ENCODE measurements around the gene DAZAP1.
"Not testable (repeated sequence)": the region's sequence is repeated elsewhere in the genome, so short reads cannot be mapped to it uniquely, and the experiment has no call there.

Gene DAZAP1

DNA sequence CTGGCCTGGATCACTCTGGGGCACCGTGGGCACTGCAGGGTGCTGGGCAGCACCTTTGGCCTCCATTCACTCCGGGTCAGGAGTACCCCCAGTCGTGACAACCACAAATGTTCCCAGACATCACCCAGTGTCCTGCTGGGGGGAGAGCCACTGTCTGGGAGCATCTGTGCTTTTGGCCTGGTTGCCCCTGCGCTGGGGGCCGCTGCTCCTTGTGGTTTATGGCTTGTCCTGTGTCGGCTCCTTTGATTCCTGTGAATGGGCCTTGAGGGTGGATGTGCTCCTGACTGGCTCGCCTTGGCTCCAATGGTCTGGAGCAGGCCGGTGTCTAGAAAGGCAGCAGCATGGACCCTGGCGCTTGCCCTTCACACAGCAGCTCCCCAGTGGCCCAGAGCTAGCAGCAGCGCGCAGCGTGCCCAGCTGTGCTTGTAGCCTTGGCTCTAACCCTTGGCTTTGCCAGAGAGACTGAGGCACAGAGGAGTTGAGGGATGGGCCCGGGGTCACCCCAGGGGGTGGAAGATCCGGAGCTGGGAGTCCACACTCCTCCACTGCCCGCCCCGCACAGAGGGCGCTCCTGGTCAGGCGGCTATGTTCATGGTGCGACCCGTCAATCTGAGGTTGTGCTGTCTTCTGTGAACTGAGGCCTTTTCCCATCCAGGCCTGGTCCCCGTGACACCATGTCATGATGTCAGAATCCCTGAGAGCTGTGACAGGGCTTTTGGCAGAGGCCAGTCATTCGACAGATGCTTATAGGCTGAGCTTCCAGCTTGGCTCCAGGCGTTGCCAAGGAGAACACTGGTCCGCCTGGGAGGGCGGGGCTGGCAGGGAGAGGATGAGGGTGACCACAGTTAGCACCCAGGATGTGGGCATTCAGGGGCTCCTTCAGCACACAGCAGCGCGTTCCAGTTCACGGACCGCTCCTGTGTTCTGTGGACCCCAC lies 4.1 kb downstream of the DAZAP1 start:
- DNase-seq (ENCODE audit: low spot score): no peak

DNA sequence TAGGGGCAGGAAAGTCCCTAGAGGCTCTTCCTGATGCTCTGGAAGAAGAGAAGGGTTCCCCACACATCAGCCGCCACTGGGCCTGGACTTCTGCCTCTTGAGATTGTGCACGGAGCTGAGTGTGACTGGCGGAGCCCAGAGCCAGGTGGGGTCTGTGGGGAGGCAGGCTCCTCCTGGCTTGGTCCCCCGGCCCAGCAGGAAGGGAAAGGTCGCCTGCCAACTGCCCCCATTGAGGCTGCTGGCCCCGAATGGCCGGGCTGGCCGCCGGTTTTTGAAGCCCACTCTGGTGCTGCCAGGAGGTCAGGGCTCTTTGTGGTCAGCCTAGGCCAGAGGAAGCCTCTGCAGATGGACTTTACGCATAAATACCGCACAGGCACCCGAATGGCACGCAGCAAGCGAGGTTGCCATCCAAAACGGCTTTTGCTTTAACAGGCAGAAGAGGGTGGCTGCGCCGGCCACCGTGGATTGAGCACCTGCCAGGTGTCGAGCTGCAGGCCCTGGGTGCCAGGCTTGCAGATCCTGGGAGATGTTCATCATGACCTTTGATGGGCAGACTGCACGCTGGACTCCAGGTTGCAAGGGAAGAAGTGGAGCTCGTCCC lies 5.0 kb downstream of the DAZAP1 start:
- DNase-seq (ENCODE audit: low spot score): no peak

DNA sequence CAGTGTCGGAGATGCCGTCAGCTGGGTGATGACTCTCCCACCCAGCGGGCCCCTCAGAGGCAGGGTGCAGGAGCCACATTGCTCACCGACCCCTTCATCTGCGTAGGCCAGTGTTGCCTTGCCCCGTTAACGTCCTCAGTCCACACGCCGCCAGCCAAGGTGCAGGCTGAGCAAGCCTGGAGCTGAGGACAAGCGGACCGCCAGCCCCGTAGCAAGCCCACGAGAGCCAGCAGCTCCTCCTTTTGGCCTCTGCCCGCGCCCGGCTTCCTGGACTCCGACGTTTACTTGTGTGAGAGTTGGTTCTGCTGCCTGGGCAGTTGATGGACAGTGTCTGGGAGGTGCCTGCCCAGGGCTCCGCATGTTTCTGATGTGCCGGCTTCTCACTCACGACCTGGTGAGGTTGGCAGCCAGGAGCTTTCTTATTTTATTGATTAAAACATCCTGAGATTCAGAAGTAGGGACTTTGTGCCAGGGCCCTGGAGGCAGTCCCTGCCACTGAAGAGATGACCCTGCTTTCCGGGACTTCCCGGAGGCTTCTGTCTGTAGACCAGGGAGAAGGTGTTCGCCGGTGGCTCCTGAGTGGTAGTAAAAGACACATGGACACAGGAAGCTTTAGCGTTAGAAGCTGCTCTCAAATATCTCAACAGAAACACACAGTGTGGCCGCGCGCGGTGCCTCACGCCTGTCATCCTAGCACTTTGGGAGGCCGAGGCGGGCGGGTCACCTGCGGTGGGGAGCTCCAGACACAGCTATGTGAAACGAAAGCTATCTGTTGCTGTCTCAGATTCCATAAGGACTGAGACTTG lies 5.8 kb downstream of the DAZAP1 start:
- no peak for DNase-seq (ENCODE audit: low spot score)

DNA sequence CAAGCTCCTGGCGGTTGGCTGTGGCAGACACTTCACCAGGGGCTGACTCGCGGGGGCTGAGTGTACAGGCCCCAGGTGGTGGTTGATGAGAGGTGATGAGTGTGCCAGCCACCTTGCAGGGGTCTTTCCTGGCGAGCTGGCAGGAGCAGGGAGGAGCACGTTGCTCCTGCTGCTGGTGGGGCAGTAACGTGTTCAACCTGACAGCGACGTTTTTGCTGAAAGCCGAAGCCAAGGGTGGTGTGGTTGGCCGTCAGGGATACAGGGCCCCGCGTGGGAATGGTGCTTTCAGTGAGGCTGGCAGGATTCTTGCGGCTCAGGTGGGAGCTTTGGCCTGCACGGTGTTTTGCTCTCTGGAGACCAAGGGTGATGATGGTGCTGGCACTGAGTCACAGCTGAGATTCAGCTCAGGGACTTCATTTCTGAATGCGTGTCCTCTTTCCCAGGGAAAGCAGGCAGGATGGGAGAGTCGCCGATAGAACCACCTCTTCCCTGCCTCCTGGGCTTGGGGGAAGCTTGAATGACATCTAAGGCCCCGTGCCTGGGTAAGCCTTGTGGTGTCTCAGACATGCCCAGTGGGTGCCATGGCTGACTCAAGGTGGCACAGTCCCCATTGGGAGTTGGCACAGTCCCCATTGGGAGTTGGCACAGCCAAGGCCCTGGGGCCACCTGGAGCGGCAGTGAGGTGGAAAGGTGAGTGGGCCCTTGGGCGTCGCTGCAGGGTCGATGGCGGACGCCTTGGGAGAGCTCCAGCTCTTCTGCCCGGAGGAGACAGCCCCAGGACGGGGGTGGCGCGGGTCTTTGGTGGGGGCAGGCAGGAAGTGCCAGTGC lies 8.8 kb downstream of the DAZAP1 start:
- no peak for DNase-seq (ENCODE audit: low spot score)

DNA sequence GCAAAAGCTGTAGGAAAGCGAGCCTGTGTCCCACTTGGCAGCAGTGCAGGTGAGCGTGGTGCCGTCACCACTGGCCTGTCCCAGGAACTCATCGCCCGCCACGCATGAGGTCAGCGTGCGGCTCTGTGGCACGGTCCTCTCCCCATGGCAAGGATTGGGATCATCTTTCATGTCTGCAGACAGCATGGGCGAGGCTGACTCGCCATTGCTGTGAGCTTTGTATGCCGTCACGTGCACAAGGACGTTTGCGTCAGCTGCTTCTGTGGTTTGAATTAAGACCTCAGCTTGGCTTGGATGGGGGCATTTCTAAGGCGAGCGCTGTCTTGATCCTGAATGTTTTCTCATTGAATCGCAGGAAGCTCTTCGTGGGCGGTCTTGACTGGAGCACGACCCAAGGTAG lies 9.8 kb downstream of the DAZAP1 start:
- DNase-seq (ENCODE audit: low spot score): no peak

DNA sequence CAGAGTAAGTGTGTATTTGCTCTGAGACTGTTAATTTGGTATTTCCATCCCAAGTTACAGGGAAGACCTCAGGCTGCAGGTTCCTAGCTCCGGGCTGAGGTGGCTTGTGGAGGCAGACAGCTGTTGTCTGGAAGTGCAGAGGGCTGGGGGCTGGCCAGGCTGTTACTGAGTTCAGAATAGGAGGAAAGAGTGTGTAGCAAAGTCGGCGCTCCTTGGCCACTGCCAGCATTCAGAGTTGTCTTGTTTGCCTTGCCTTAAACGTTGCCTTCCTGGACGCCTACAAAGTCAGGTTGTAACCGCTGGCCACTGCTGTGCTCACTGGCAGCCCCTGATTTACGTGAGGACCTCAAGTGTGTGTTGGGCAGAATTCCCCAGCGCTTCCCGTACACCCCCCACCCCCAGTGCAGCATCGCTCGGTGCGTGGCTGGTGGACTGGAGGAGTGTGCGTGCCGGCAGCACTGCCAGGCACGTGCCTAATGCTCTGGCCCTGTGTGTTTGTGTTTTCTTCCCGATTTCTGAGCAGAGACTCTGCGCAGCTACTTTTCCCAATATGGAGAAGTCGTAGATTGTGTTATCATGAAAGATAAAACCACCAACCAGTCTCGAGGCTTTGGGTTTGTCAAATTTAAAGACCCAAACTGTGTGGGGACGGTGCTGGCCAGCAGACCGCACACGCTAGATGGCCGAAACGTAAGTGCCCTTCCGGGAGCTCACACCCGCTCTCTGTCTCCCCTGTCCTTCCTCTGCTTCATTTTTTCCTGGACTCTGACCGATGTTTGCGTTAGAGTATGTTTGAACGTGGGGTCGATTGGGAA lies 10.5 kb downstream of the DAZAP1 start:
- no peak for DNase-seq (ENCODE audit: low spot score)

DNA sequence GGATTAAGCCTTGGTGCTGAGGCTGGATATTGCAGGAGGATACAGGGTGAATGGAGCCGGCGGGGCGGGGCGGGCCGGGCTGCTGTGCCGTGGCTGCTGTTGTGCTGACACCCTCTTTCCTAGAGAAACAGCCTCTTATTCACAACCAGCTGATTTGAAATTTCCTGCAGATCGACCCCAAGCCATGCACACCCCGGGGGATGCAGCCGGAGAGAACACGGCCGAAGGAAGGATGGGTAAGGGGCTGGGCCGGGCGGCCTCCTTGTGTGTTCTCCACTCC lies 11.1 kb downstream of the DAZAP1 start:
- no peak for DNase-seq (ENCODE audit: low spot score)

DNA sequence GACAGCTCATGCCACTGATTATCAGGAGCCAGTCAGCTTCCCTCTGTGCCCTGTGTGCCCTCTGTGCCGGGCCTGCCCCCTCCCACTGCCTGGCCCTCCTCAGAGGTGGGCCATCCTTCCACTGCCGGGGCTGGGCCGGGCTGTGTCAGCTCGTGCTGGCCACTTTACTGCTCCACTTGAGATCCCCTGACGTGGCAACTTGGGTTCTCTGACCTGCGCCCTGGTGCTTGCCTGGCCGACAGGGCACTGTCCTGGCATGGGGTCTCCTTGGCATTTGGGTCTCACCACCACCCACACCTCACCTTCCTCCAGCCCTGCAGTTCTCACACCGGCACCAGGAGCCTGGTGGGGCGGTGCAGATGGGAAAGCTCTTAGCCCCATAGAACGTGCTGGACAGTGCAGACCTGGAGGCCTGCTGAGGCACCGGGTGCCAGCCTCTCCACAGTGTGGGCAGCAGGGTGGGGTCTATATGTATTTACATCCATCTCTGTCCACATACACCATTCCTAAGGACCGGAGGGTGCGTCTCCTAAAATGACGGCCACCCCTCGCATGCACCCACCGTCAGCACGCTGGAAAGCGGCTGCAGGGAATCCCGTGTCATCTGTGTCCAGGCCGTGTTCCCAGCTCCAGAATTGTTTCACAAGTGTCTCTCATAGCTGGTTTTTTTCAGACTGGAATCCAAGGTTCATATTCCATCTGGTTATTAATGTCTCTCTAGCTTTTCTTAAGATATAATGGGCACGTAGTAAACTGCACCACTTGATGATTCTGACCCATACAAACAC lies 11.8 kb downstream of the DAZAP1 start:
- DNase-seq (ENCODE audit: low spot score): no peak

DNA sequence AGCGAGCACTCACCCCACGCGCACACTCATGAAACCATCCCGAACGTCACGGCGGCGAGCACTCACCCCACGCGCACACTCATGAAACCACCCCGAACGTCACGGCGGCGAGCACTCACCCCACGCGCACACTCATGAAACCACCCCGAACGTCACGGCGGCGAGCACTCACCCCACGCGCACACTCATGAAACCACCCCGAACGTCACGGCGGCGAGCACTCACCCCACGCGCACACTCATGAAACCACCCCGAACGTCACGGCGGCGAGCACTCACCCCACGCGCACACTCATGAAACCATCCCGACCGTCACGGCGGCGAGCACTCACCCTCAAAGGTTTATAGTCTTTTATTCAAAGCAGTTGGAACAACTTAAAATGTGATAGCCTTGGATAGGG lies 12.7 kb downstream of the DAZAP1 start:
- DNase-seq (ENCODE audit: low spot score): not testable (repeated sequence)

DNA sequence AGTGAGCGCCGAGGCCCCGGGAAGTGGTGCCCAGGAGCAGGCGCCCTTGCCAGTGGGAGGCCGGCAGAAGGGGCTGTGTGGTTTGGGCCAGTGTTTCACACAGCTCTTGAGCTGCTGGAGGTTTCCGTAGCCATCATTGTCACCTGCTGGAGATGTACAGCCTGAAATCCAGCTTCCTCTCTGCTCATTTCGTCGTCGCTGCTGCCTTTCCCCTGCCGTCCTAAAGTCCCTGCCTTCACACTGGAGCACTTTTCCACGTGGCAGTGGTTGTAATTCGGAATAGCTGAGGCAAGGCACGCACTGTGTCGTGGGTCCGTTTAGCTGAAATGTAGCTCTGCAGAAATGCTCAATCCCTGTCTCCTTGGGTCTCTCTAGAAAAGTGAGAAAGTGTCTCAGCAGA lies 13.2 kb downstream of the DAZAP1 start:
- no peak for DNase-seq (ENCODE audit: low spot score)

DNA sequence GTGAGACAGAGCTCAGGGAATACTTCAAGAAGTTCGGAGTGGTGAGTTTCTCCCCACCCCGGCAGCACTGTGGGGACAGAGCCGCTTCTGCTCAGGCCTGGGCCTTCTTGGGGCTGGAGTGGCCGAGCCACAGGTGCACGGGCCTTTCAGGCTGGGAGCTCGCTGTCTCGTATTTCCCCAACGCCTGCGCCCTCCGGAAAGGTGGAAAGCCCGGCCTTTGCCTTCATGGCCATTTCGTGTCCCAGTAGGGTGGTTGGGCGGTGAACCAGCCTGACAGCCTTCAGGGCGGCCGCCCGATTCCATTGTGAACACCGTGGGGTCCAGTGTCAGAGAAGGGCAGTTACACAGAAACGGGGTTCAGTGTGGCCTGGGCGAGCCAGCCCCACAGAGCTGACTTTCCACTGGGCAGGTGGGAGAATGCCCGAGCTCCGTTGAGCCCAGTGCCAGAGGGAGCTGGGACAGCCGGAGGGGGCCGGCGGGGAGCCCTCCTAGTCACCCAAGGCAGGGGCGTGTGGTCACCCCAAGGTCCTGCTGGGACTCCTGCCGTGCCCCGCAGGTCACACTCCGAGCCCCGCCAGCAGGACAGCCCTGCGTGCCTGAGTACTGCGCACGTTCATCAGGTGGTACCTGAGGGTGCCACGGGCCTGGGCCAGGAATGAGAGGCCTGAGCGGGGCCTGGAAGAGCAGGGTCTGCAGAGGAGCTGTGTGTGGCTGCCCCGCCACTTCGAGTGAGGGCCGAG lies 14.0 kb downstream of the DAZAP1 start:
- DNase-seq (ENCODE audit: low spot score): no peak

DNA sequence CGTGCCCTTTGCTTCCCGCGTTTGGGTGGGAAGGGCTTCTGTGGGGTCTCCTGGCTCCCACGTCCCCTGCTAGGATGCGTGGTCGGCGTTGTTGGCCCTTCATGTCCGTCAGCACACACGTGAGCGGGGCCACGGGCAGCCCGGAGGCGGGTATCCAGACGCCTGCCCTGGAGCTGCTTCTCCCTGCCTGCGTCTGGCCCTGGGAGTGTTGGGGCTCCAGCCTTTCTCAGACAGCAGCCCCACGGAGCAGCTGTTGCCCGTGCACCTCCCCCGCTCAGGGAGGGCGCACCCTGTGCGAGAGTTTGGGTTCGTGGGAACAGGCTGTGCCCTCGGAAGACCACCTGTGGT lies 14.5 kb downstream of the DAZAP1 start:
- DNase-seq (ENCODE audit: low spot score): no peak

DNA sequence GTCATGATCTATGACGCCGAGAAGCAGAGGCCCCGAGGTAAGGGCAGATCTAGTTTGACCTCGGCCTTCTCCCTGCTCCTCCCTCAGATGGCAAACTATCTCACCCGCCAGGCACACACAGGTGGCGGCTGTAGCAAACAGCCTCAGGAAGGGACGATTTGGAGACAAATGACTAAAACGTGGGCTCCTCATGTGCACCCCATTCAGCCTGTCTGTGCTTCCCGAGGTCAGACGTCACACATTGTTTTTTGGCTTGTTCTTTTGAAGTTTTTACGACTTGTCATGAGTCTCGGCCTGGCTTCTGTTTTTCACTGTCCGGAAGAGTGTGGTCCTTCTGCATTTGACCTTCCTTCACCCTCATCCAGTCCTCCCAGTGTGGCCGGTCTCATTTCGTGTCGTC lies 15.0 kb downstream of the DAZAP1 start:
- no peak for DNase-seq (ENCODE audit: low spot score)

DNA sequence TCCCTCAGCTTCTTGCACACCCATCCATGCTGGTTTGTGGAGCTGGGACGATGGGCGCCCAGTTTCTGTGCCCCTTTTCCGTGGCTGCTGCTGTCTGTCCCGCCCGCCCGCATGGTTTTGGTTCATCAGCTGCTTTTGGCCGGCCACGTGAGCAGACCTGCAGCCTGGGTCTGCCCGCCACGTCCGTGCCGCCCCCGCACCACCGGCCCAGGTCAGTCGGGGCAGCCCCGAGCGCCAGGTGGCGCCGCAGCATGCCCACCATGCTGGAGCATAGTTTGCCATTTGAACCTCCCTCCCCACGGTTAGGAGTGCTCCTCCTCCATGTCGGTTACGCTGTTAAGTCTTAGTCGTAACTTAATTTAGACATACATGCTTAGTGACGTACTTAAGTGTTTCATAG lies 15.6 kb downstream of the DAZAP1 start:
- no peak for DNase-seq (ENCODE audit: low spot score)

DNA sequence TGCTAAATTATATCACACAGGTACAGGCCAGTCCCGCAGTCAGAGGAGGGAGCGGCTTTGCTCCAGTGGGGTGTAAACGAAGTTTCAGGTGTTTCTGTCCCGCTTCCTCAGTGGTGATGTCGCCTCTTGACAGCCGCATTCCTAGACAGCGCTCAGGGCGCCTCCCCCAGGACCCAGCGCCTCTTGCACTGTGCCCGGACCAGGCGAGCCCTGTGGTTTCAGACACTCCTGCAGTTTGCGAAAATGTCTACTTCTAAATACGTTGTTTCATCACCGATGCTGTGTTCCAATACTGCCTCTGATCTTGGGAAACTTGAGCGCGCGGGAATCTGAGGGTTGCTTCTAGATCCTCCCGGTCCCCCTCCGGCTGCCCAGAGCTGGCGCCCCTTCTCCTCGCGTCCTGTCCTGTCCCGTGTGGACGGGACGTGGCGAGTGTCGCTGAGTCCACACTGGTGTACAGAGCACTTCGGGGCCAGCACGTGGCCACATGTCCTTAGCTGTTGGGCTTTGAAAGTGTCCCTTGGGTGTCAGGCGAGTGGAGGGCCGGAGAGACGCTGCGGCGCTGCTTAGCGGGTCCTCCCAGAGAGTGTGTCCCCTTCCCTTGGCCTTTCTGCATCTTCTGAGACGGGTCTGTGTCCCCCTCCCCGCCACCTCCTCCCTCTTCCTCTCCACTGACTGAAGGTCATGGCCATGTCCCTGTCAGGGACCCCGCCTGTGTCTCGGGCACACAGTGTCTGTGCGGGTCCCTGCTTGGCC lies 16.2 kb downstream of the DAZAP1 start:
- no peak for DNase-seq (ENCODE audit: low spot score)

DNA sequence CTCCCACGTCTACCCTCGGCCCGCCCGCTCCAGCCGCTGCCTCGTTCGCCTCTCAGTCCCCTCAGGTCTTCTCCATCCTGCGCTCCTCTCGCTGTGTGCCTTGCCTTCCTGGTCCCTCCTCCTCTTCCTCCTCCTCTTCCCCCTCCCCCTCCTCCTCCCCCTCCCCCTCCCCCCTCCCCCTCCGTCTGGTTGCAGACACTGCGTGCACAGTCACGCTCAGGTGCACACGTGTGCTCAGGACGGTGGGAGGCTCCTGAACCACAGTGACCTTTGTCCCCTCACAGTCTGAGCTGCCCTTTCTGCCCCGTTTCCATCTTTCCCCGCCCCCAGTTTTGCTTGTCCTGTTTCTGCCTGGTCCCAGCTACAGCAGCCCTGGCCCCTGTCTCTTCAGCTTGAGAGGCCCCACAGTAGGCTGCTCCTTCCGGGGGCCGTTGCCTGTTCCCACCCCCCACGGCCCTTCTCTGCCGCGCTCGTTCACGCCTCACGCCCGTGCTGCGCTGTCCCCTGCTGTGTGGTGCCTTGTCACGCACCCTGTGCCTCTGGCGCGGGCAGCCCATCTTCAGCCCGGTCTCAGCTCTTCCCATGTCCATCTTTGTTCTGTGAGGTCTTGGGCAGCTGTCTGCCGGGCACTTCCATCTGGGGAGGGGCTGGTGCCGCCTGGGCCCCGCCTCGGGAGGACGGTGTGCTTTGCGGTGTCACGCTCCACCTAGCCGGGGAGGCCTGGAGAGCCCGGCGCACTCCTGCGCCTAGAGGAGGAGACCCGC lies 17.0 kb downstream of the DAZAP1 start:
- no peak for DNase-seq (ENCODE audit: low spot score)

DNA sequence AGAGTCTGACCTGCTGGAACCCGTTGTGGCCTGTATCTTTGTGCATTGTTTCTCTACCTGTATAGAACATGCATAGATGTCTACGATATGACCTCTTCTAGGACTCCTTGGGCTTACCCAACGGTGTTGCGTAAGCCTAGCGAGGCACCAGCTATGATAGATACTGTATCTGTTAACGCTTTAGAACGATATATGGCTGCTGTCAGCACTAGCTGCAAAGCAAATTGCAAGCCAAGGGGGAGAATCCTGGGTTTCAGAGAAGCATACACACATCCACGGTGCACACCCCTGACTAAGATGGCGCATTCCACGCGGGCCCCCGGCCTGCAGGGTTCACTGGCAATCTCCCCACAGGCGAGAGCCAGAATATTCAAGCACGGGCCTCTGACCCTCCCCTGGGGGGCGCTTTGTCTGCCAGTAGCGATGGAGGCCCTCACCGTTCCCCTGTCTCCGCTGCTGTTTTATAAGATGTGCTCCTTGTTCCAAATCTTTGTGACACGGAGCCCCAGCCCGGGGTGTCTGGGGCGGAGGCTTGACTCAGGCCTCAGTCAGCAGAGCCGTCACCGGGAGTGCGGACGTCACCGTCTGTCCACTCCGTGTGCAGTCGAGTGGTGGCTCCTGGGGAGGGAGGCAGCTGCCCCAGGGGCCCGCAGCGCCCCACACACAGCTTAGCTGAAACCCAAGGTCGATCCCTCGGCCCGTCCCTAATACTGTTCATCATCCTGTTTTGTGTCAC lies 17.9 kb downstream of the DAZAP1 start:
- no peak for DNase-seq (ENCODE audit: low spot score)

DNA sequence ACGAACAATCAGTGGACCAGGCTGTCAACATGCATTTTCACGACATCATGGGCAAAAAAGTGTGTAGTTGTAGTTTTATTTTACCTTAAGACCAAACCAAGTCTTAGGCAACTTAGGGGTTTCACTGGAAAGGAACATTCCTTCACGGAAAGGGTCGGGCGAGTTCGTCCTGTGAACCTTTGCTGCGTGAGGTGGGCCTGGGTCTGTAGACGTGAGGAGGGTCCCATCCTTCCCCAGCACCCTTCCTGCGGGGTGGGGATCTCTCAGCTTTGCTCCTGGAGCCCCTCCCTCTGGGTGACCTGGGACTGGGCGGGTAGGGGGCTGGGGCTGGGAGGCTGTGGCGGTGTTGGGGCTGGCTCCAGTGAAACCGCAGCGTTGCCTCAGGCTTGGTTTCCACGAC lies 18.5 kb downstream of the DAZAP1 start:
- no peak for DNase-seq (ENCODE audit: low spot score)

All from COLO829 (cell line).